Loucy (cell line): ENCODE measurements around the gene TMEM51.

Experiments used
- CTCF ChIP-seq: fragments of 200-600 bp; sonication (generic); conservative IDR thresholded peaks from 2 replicates; pipeline ENCODE4 v1.5.1; 2014; ENCODE audit warnings: mild to moderate bottlenecking, antibody characterized with exemption, low read length
- EZH2phosphoT487 ChIP-seq: fragments of 200-600 bp; IDR thresholded peaks from 2 replicates; pipeline ENCODE4 v1.6.1; 2018; ENCODE audit warnings: antibody characterized with exemption, mild to moderate bottlenecking, moderate library complexity, borderline replicate concordance

- TF ChIP-seq CTCF: no peak
- TF ChIP-seq EZH2phosphoT487: no peak
Observed at GRCh38 chr1:15225461-15225860, 71.9 kb downstream of the TMEM51 start.
